Middle frontal gyrus (tissue), 1 donor: Measurements from ENCODE around the gene KCTD10.

ENCODE experiments used
- DNase-seq: peaks from one replicate; pipeline ENCODE4 v3.0.0-alpha.2; 2015; ENCODE audit warnings: low spot score; ENCODE audit errors: extremely low spot score

The KCTD10 gene

DNA sequence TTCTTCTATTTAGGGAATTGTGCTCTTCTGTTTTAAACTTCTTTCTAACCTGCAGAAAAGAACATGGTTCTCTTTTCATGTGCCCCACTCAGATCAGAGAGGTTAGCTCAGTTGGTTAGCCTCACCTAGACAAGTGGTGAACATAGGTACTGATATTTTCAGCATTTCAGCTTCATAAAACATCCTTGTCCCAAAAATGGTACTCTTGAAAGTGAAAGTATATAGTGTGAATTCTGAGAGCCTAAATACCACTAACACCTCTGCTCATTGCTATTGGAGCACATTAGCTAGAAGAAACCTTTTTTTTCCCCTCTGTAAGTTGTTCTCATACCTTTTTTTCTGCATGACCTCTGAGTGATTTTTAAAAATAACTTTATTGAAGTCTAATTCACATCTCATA lies 17.9 kb upstream of the KCTD10 start:
- DNase-seq, result no peak

DNA sequence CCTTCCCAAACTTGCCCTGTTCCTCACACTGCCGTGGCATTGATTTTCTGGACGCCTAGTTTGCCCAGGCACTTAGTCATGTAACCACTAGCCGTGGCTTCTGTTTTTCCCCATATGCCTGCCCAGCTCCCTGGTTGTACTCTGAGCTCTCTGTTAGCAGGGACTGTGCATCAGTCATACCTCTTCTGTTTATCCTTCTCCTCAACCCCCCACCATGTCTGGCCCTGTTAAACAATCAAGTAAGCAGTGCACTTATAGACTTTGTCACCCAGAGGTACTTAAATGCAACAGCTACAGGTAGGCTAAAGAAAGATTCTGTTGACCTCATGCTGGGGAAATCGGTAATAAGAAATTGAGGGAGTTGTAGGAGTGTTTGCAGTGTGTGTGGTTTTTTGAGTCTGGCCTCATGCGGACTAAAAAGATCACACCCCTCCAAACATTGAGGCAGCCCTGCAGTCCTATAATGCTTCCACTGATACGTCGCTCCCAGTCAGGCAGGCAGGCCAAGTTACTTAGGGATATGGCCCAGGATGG lies 17.3 kb upstream of the KCTD10 start:
- DNase-seq, result no peak

DNA sequence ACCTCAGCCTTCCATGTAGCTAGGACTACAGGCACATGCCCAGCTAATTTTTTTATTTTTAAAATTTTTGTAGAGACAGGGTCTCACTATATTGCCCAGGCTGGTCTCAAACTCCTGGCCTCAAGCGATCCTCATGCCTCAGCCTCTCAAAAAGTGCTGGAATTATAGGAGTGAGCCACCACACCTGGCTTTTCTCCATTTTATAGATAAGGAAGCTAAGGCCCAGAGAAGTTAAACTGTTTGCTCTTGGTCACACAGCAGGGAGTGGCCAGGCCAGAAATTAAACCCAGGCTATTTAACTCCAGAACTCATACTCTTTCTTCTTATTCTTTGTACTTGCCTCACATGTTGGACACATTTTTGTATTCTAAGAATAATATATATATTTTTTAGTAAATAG lies 16.8 kb upstream of the KCTD10 start:
- no peak for DNase-seq

DNA sequence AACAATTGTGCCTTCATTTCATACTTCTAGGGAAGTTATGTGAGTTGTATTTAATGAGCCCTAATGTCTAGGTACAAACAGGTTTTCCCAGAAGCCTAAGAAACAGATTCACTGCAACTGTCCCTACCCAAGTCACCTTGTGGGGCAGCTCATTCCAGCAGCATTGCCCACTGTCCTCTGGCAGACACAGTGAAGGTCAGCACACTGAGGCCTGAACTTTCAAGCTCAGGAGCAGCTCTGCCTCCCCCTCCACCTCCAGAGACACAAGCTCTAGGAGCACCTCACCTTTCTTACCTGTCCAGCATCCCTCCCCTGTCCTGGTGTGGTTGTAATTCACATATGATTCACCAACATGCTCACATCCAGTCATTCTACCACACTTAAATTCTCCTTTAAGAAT lies 16.0 kb upstream of the KCTD10 start:
- DNase-seq, result no peak

DNA sequence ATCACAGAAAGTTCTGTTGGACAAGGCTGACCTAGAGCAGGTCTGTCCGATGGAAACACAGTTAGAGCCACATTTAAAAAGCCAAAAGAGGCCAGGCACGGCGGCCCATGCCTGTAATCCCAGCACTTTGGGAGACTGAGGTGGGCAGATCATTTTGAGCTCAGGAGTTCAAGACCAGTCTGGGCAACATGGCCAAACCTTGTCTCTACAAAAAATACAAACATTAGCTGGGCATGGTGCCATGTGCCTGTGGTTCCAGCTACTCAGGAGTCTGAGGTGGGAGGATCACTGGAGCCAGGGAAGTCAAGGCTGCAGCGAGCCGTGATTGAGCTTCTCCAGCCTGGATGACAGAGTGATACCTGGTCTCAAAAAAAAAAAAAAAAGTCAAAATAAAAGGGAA lies 15.3 kb upstream of the KCTD10 start:
- no peak for DNase-seq

DNA sequence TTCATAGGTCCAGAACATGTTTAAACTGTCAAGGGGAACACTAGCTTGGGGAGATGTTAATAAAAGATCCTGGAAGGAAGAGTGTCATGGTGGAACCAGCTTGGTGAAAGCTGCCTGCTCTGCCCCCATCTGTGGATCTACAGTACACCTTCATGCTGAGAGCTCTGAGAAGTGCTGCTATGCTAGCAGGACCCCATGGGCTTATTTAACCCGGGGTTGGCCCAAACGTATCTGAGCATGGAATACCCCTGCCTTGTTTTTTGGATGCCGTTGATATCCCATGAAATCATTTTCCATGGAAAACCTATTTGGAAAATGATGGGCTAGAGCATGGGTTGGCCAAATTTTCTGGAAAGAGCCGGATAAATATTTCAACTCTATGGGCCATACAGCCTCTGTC lies 14.6 kb upstream of the KCTD10 start:
- DNase-seq, result no peak

DNA sequence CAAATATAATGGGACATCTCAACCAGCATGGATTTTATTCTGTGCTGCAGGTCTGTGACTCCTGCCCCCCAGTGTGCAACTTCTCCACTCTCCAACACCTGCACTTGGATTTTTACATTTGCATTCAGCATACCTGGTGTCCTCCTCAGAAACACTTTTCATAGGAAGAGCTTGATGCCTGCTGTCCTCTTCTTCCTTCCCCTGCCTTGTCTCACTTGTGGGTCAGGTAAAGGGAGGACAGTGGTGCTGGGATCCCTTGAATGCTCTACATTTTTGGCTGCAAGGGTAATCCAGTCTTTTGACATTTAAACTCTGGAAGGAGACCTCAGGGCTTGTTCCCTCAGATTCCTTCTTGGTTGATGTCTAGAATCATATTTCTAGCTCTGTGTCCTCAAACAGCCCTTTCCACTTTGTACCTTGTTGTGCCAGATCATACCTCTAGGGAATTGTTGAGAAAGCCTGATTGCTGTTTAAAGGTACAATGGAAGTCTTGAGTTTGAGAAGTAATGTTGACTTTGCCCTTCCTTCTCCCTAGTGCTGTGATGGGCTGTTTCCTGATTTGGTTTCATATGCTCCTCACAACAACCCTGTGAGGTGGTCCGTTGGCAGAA lies 13.0 kb upstream of the KCTD10 start:
- DNase-seq, result no peak

DNA sequence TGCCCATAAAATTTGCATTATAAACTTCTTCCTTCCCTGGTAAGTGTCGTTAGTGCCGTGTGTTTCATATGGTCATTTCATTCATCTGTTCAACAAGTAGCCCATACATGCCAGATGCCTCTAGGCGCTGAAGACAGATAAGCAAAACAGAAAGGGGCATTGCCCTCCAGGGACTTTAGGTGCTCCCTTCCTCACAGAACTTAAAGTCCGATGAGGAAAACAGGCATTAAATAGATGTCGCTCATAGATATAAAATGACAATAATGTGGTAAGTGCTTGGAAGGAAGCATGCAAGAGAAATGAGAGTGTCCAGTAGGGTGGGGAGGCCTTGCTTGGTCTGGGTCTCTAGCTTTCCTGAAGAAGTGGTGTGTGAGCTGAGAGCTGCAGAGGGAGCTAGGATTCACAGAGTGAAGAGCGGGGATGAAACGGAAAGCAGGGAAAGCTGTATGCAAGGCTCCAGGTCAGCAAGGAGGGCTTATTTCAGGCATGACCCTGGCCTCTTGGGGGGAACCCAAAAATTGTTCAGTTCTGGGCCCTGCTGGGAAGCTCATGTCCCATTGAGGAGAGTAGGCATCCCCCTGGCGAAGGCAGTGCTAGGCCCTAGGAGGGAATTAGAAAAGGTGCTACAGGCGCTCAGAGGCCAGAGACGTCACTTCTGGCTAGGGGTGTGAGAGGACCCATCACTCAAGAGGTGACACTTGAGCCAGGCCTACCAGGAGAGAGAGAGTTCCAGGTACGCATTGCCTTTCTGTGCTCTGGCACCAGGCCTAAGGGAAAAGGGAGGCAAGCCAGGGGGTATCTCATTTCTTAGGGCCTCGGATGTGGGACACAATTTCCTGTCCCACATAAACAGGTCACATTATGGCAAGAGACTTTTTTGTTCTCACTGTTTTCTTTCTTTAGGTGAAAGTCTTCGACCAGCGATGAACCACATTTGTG lies 12.2 kb upstream of the KCTD10 start:
- DNase-seq, result no peak

DNA sequence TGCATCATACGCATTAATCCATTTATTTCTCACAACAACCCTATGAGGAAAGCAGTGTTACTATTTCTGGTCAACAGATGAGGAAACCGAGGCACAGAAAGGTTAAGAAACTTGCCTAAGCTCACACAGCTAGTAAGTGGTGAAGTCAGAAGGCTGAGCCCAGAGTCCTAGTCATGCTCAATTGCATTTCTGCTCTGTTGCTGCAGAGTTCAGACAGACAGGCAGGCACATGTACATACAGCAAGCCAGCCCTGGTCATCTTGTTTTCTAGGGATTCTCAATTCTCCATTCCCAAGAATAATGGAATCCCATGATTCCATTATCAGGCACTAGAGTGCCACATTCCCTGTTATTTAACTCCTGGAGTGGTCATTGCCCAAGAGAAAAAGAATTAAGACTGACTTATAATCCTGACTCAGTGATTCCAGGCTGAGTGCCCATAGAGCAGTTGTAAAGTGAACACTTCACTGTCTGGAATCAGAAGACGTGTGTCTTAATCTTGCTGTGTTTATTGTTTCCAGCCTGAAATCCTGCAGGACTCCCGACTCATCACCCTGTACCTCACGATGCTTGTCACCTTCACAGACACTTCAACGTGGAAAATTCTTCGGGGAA lies 11.1 kb upstream of the KCTD10 start:
- no peak for DNase-seq

DNA sequence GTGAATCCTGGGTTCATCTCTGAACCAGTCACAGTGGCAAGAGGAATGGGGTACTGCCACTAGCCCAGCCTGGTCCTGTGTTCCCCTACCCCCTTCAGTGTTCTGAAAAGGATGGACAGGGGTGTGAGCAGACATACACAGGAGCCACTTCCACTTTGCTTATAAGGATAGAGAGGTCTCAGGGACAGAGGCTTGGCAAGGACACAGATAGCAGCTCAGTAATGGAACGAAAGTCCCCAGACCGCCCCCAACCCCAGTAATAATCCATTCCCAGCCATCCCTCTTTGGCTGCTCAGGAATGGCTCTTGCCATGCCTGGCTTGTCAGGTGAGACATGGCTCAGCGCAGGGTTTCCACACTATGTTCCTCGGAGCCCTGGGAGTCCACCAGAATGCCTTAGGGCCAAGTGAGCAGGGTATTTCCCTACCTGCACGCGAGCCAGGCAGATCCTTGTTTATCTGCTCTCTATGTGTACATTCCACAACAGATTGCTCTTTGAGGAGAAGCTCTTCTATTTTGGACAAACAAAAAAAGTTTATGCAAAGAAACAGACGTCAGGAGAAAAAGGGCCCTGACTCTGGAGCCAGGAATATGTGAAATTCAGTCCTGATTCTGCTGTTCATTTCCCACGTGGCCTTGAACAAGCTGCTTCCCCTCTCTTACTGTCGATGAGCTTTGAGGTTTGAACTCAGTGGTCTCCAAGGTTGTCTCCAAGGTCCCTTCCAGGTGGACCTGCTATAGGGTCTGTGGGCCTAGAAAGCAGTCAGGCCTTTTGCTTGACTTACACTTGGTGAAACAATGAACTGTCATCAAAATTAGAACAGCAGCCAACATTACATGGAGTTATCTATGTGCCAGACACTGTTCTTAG lies 10.3 kb upstream of the KCTD10 start:
- DNase-seq, result no peak

DNA sequence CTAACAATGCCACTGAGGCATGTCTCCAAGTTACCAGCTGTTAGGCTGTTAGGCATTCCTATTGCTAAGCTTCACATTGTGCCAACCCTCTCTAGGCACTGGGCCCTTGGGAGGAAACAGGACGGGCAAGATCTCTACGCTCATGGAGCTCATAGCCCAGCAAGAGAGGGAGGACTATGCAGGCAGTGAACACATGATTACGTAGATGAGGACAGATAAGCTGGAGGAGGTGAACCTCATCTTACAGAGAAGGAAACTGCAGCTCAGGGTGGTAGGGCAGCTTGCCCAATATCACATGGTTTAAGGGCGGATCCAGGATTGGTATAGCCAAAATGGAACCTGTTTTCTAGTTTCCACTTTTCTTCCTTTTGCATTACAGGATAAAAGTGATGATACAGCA lies 8.1 kb upstream of the KCTD10 start:
- DNase-seq, result no peak

DNA sequence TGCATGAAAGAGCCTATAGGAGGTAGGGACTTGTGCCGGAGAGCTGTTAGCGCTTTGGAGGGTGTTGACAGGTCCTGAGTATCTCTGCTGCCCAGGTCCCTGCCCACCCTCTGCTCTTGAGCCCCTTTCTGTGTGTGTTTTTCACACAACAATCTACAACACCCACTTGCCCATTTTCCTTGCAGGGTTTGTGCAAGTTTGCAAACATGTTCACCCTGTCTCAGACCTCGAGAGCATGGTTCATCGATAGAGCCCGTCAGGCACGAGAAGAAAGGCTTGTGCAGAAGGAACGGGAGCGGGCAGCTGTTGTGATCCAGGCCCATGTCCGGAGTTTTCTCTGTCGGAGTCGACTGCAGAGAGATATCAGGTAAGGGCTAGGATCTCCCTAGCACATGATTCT lies 6.2 kb upstream of the KCTD10 start:
- DNase-seq, result no peak

DNA sequence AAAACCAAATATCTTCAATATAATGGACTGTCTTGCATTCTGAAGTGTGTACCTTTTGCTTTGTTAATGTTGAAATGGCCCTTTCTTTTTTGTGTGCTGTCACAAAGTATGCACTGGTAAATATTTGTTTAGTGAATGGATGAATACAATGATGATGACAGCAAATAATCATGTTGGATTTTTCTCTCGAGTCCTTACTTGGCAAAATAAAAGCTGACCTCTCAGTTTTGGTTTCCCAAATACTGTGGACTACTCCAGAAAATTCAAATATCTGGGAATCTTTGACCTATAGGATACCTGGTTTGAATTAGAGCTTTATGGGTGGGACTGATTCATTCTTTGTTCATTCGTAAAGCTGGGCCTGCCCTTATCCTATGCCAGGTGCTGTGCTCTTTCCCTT lies 5.8 kb upstream of the KCTD10 start:
- no peak for DNase-seq

DNA sequence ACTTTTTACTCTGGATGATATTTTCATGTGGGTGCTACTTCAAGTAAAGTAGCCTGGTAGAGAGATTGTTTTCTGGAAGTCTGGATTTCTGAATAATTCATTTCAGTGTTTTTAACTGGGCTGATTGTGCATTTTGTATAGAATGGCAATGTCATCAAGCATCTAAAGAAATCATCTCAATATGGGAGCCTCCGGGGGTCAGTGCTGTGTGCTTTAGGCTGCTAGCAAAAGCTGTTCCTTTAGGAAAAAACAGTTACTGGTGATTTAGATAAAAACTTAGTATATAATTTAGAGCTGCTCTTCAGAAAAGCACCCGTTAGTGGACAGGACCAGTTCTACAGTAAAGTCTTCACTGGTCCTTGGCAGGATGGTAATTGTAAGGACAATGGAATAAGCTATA lies 5.4 kb upstream of the KCTD10 start:
- no peak for DNase-seq

DNA sequence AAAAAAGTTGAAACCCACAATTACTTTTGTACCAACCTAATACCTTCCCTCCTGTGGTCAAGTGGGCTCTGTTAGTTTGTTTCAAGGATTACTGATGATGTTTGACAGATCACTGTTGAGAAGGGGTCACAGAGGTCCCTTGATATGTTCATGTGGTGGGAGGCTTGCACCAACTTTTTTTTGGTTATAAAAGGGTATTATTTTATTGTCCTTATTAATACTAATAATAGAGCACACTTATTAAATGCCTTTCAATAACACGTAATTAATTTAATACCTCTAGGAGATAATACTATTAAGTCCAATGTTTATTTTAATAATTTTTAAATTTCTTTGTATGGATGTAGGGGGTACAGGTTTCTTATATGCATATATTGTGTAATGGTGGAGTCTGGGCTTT lies 4.8 kb upstream of the KCTD10 start:
- no peak for DNase-seq

DNA sequence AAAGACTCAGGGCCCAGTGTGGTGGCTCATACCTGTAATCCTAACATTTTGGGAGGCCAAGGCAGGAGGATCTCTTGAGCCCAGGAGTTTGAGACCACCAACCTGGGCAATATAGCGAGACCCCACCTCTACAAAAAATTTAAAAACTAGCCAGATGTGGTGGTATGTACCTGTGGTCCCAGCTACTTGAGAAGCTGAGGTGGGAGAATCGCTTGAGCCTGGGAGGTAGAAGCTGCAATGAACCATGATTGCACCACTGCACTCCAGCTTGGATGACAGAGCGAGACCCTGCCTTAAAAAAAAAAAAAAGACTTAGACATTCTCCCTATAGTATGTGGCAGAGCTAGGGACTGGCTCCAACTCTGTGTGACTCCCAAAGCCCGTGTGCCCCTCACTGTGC lies 3.3 kb upstream of the KCTD10 start:
- DNase-seq, result no peak

DNA sequence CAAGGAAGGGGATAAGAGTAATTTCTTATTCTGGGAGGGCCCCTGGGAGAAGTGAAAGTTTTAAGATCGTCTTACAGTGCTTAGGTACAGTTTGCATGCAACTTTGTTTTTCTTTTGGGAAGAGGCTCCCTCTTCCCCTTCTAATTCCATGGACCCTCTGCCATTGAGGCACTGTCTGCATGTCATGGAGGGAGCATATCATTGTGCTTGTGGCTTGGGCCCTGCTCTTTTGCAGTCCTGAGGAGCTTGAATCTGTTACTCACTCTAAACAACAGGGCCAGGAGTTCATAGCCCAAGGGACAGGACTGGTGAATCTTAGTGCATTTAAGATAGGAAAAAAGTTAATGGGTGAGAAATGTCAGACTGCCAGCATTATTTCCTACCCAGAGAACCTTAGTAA lies 2.7 kb upstream of the KCTD10 start:
- no peak for DNase-seq

DNA sequence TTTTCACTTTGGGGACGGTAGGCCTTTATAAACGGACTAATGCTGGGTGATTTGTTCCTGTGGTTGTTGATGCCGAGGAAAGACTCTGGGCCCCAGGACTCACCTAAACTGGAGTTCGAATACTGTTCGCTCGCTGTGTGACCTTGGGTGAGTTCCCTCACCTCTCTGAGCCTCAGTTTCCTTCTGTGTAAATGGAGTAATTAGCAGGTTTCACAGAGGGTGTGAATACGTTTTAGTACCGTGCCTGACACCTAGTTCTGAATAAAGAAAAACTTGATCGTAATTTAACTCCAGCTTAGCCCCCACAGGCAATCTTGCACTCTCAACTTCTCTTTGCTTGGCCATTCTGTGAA lies 839 bp upstream of the KCTD10 start:
- DNase-seq, result no peak

DNA sequence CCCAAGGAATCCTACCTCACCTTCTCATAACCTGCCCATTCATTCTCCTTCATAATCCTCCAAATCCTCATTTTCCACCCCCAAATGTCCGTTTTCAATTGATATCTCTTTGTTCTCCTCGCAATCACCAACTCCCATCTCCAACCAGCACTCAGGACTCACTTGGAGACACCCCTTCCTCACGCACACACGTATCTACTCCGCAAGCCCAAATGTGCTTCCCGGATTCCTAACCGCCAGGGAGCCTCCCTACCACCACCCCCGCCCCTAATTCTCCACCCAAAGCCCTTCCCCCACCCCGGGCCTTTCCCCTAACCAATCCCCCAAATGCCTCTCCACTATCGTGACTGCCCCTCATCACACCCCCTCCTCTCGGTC lies 304 bp downstream of the KCTD10 start:
- DNase-seq, result no peak

DNA sequence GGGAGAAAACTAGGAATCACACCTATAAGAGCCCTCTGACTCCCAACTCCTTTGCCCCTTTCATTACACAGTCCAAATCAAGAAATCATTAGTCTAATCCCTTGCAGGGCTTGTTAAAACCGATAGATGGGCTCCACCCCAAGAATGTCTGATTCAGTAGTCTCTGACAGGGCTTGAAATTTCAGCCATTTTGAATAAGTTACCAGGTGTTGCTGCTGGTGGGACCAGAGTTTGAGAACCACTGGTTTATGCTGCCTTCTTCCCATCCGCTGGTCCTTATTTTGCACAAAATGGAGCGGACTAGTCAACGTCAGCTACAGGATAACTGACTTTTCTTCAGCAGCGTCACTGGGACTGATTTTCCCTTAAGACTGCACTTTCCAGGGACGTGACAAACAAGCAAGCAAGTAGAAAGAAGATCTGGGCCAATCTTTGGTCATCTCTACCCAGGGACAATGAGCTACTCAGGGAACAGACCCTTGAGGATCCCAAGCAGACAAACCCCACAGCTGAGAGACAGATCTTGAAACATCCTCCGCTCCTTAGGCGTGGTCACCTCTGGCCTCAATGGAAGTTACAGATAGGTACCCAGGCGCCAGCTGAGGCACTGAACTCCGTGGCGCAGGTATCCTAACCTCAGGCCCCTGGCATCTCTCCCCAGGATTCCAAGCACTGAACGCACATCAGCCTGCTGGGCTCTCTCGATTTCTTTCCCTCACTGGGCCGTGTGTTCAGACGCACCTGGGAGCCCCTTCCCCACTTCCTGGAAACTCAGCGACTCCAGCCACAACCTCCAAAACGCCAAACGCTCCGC lies 900 bp downstream of the KCTD10 start:
- no peak for DNase-seq

DNA sequence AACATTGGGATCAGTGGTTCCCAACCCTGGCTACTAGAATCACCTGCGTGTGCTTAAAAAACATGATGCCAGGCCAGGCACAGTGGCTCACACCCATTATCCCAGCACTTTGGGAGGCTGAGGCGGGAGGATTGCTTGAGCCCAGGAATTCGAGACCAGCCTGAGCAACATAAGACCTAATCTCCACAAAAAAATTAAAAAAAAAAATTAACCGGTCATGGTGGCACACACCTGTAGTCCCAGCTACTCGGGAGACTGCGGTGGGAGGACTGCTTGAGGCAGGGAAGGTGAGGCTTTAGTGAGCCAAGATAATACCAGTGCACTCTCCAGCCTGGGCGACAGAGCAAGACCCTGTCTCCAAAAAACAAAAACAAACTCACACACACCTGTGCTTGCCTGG lies 2.0 kb downstream of the KCTD10 start:
- DNase-seq, result no peak
